HL-60/S4 treated with retinoic acid at 250 ng/mL for 4 days and 3 days (cell line): Measurements from ENCODE around the gene PRPH2.

Experiments used
- in situ Hi-C: fragments of 300-500 bp; cut with MboI; formaldehyde crosslinking; loops from 2 replicates; pipeline ENCODE4 v1.7.0; 2022; ENCODE audit warnings: low sequenced_read_pairs

Gene PRPH2

GRCh38 chr6:42722497-42722896 lies at the start of gene PRPH2:
Gene PRPH2 (minus strand): TSS chr6:42722597. CDS start chr6:42722334, 263 bp downstream.
- in situ Hi-C loops = no loop called here

- in situ Hi-C loops = no loop called here
Measured at GRCh38 chr6:42771741-42772100, 49.3 kb upstream of the PRPH2 start.

GRCh38 chr6:42769836-42770235 lies 47.4 kb upstream of the PRPH2 start:
- in situ Hi-C loops = no loop called here

GRCh38 chr6:42769051-42769450 lies 46.7 kb upstream of the PRPH2 start:
- in situ Hi-C loops = no loop called here

- in situ Hi-C loops = no loop called here
Measured at GRCh38 chr6:42766163-42766670, 43.8 kb upstream of the PRPH2 start.

GRCh38 chr6:42764911-42765648 lies 42.7 kb upstream of the PRPH2 start:
- in situ Hi-C loops = no loop called here

- in situ Hi-C loops = no loop called here
Measured at GRCh38 chr6:42762950-42763349, 40.6 kb upstream of the PRPH2 start.

- in situ Hi-C loops = no loop called here
Measured at GRCh38 chr6:42762426-42762859, 40.0 kb upstream of the PRPH2 start.

- in situ Hi-C loops = no loop called here
Measured at GRCh38 chr6:42761287-42762067, 39.1 kb upstream of the PRPH2 start.

- in situ Hi-C loops = no loop called here
Measured at GRCh38 chr6:42758756-42759430, 36.5 kb upstream of the PRPH2 start.

GRCh38 chr6:42756722-42757121 lies 34.3 kb upstream of the PRPH2 start:
- in situ Hi-C loops = no loop called here

GRCh38 chr6:42754759-42755158 lies 32.4 kb upstream of the PRPH2 start:
- in situ Hi-C loops = no loop called here

- in situ Hi-C loops = no loop called here
Measured at GRCh38 chr6:42751055-42751454, 28.7 kb upstream of the PRPH2 start.

GRCh38 chr6:42748203-42748898 lies 26.0 kb upstream of the PRPH2 start:
- in situ Hi-C loops = no loop called here

- in situ Hi-C loops = no loop called here
Measured at GRCh38 chr6:42746463-42747391, 24.3 kb upstream of the PRPH2 start.

GRCh38 chr6:42745640-42746462 lies 23.5 kb upstream of the PRPH2 start, which contains the start of gene TBCC:
Gene TBCC (minus strand): TSS chr6:42746103. CDS start chr6:42746073, 30 bp downstream.
- in situ Hi-C loops = no loop called here

GRCh38 chr6:42745083-42745639 lies 22.8 kb upstream of the PRPH2 start:
- in situ Hi-C loops = no loop called here

GRCh38 chr6:42744351-42744893 lies 22.0 kb upstream of the PRPH2 start:
- in situ Hi-C loops = no loop called here
